ENCODE data around the gene FIP1L1. TPM values are rescaled to one million over a fixed set of nuclear protein-coding genes. Genes with fewer than 3 reads are reported as not detected.

Gene FIP1L1
- total and polyA plus RNA-seq, 2 of the 13 experiments (the other 11 are each of a cell fraction or from before 2014, with no cell fraction given): 14.9 to 69.4 TPM

GRCh38 chr4:53459548-53459947 is 82.1 kb downstream of the FIP1L1 start (continued):
- TF ChIP-seq ZBTB1 (CRISPR knock-in tag; IDR thresholded peaks at IDR 0.05; ENCODE audit: borderline replicate concordance) (no peak), ARID5B (CRISPR knock-in tag; IDR thresholded peaks at IDR 0.05) (peak; percentile 86), REST (IDR thresholded peaks at IDR 0.05; ENCODE audit: borderline replicate concordance in 1 of 2, low read depth in 1 of 2, low read length in 2 of 2) (peak in 1 of 2 experiments; percentile 41; a peak in 1 of 4 replicates), SIX1 (CRISPR knock-in tag; IDR thresholded peaks at IDR 0.05; ENCODE audit: borderline replicate concordance) (0 out of 2 replicates have a peak, but pooled peaks have one; percentile 28), ZNF660 (CRISPR knock-in tag; IDR thresholded peaks at IDR 0.05; ENCODE audit: borderline replicate concordance, low read depth) (no peak), NR2F2 (IDR thresholded peaks at IDR 0.05; ENCODE audit: borderline replicate concordance, low read depth) (peak; percentile 98), ATM (IDR thresholded peaks at IDR 0.05; ENCODE audit: borderline replicate concordance) (no peak), SRF (IDR thresholded peaks at IDR 0.05; ENCODE audit: low read depth, low read length) (no peak), ZBTB8A (CRISPR knock-in tag; IDR thresholded peaks at IDR 0.05; ENCODE audit: borderline replicate concordance, low read depth) (no peak), HDAC1 (CRISPR knock-in tag; IDR thresholded peaks at IDR 0.05) (0 out of 2 replicates have a peak, but pooled peaks have one; percentile 32), NKX3-1 (CRISPR knock-in tag; IDR thresholded peaks at IDR 0.05) (peak; percentile 99), NFIC (IDR thresholded peaks at IDR 0.05; ENCODE audit: low read length) (peak; percentile 42; the same call in 1 of the 2 replicates), ZNF7 (CRISPR knock-in tag; IDR thresholded peaks at IDR 0.05) (peak; percentile 79), ZNF550 (CRISPR knock-in tag; IDR thresholded peaks at IDR 0.05; ENCODE audit: borderline replicate concordance) (no peak), YEATS4 (CRISPR knock-in tag; IDR thresholded peaks at IDR 0.05; ENCODE audit: borderline replicate concordance) (no peak), EP300 (IDR thresholded peaks at IDR 0.05; ENCODE audit: low read depth in 2 of 2, low read length in 2 of 2) (0 out of 4 replicates have a peak, but pooled peaks of 1 of the 2 experiments have one; percentile 62), EP300 (CRISPR knock-in tag; IDR thresholded peaks at IDR 0.05; ENCODE audit: borderline replicate concordance) (no peak)
